ENCODE measurements around the gene TCF4.

The TCF4 gene

DNA sequence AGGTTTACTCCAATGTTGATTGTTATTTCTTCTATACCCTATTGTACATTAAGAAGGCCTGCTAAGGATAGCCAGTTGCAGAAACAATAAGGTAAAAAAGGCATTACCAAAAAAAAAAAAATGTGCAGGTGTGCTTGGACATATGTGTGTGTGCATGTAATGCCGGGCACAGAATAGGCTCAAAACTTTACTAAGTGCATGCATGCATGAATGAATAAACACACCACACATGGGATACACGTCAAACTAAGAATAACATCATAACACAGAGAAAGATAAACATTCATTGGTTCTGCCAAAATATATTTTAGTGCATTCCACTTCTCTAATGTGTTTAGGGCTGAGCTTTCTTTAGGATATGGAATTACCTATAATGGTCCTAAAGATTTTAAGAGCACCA is 298.2 kb downstream of the TCF4 start:
- DNase-seq (ENCODE audit: low read depth) = no peak

DNA sequence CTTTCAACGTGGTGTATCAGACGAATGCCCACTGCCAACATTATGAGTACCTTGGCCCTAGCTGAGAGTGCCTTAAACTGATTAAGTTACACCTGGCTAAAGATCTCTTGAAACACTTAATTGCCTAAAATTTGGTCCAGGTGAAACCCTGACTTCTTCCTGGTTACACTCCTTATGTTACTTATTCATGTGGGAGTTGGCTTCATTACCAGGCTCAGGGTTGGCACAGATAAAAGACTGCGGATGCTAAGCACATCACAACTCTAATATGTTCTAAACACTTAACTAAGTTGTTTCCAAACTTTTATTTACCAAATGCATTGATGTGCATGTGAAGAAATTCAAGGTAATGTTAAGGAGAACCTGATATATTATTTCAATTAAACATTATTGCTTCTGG is 298.9 kb downstream of the TCF4 start:
- DNase-seq (ENCODE audit: low read depth) = no peak

DNA sequence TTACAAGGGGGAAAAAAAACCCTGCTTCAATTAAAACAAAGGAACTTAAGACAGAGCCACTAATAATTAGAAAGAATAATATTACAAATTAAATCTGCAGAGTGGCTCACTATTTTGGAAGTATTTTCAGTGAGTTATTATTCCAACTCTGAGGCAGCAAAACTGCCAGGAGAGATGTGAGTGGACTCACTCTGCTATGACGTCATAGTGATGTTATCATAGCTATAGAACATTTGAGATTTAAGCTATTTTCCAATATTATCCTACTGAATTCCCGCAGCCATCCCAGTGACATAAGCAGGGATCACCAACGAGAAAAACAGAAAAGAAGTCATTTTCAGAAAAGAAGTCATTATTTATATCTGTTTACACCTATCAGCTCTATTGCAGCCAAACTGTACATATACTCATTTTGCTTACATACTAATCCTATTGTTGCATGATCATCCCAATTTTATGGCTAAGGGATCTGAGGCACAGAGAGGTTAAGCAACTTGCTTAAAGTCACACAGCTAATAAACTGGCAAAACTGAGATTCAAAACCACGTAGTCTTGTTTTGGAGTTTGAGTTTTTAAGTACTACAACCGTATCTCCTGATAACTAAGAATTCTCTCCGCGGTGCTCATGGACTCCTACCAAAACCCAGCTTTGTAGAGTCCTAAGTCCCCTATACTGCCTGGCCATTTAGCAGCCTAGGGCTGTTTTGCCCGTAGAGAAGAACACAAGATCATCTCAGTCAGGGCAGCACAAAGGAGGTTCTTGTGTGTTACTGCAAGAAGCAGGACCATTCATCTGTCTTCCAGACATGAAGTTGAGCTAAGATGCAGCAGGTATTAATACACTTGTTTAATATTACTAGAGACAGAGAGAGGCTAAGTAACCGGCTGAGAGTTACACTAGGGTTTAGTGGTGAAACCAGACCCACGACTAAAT is 299.8 kb downstream of the TCF4 start:
- no peak for DNase-seq (ENCODE audit: low read depth)

GRCh38 chr18:55287149-55287806 is 300.7 kb downstream of the TCF4 start:
- no peak for DNase-seq (ENCODE audit: low read depth)

DNA sequence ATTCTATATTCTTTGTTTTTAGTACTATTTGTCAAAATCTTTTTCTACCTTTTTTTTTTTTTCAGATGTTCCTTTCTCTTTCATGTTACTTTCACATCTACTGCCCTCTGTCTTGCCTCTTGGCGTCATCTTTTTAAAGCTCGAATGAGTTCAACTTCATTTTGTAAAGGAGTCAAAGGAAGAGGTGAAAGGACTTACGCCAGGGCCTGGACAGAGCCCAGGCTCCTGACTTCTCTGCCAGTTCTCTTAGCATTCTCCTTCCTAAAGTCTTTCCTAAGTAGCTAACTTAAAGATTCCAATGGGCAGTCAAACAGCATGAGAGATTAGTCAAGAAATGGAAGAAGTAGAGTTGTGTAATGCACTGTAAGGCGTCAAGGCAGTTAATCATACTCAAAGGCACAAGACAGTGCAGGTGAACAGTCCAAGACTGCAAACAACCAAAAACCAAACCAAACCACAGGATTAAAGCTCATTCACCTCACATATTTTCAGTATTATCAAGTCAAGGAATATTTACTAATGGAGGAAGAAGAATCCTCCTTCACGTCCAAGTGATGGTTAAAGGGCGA is 301.7 kb downstream of the TCF4 start:
- no peak for DNase-seq (ENCODE audit: low read depth)

GRCh38 chr18:55284614-55285013 is 303.4 kb downstream of the TCF4 start:
- no peak for DNase-seq (ENCODE audit: low read depth)

DNA sequence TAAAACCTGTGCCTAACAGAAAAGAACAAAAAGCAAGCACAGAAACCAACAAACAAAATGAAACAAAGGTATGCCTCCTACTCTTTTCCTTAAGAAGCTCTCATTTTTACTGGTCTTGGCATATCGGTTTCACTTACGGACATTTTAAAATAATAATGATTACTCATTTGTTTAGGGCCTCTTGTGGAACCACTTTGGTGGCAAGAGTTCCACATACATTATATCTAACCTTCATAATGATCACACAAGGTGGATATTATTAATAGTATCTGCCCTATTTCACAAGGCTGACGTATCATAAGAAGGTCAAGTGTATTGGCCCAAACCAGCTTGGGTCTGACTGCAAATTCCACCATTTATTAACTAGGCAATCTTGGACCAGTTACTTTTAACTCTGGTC is 304.7 kb downstream of the TCF4 start:
- DNase-seq (ENCODE audit: low read depth) = no peak

- DNase-seq (ENCODE audit: low read depth) = no peak
Measured at GRCh38 chr18:55280503-55280902, 307.5 kb downstream of the TCF4 start.

DNA sequence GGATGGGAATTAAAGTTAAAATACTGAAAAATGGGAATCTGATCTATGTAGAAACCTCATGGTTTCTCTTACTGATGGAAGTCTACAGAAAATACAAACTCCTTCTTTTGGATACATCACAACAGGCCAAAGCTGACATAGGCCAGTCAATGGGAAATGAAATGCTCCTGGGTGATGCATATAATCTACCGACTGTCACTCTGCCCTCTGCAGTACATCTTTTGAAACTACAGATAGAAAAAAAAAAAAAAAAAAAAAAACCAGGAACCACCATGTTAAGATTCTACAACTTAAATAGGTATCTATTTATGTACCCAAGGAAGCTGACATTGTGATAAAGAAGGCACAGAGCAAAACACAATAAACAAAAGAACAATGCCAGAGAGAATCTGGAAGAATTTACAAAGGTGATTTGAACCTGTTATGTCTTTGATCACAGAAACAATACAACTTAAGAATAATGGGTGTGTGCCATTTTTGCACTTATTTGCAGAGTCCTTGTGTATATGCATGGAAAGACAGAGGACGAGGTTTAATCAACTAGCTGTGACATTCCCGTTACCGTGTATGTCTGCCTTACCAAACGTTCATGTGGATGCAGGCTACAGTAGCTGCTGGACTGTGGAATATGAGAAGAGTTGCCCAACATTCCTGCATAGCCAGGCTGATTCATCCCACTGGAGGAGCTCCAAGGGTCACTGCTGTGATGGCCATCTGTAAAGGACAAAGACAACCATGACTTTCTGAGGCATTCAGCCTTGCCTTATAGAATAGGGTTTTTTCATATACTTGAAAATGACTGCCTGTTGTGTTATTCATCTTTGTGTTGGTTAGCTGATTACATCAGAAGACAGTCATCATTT is 312.7 kb downstream of the TCF4 start:
- DNase-seq (ENCODE audit: low read depth) = peak; percentile 92

GRCh38 chr18:55272510-55273243 is 315.3 kb downstream of the TCF4 start:
- DNase-seq (ENCODE audit: low read depth) = peak; percentile 79

DNA sequence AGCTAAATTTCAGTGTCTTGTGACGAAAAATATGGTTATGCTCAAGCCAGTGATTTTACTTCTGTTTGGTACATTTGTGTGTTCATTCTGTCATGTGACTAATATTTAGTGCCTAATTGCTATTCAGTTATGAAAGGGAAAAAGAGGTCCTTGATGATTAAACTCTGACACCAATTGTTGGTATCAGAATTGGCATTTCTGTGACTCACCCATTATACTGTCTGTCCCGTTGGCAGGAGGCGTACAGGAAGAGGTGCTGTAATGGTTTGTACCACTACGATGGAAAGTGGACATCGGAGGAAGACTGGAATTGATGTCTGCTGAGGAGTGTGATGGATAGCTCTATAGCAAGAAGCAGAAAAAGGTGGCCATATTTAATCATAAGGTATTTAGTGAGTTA is 318.4 kb downstream of the TCF4 start:
- DNase-seq (ENCODE audit: low read depth) = no peak

DNA sequence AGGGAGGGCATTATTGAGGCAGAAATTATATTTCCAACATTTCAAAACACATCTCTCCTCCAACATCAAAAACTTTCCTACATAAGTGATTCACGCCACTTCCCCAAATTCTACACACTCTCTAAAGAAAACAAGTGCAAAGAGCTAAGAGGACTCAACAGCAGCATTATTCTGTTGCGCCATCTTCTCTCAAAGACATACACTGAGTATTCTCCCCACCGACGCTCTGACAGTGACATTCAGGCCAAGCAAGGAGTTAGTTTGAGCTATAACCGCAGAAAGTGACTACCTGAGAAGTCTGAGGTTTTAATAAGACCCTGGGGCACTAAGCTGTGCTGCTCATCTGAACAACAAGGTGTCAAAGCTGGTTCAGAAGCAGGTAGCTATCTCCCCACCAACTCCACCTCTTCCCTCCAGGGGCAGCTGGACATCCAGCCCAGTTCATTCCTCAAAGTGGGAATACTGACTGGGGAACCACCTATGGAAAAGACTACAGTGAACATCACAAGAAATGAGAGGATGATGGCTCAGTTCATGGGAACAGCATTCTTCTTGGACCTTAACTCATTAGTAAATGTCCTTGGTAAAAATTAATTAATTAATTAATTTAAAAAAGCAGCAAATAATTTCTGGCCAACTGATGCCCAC is 319.2 kb downstream of the TCF4 start:
- DNase-seq (ENCODE audit: low read depth) = no peak

DNA sequence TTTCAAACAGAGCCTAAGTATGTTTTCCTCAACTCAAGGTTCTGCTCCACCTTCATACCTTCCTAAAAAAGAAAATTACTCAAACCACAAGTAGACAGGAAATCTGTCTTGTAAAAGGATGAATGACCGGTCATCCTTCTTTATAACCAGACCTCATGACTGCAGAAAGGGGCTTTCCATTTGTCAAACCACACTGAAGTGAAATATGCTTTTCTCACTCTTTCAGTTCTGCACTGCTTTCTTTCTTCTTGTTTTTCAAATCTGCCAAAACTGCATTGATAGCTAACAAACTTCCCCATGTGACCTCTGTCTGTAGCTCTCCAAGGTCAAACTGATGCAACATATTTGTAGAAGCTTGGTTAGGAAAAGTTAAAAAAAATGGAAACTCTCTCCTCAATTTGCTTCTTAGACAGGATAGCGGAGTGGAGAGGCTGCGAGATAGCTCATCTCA is 319.8 kb downstream of the TCF4 start:
- DNase-seq (ENCODE audit: low read depth) = no peak

- DNase-seq (ENCODE audit: low read depth) = peak; percentile 91
Measured at GRCh38 chr18:55266981-55267380, 321.0 kb downstream of the TCF4 start.

- DNase-seq (ENCODE audit: low read depth) = peak; percentile 11
Measured at GRCh38 chr18:55265984-55266383, 322.0 kb downstream of the TCF4 start.

- DNase-seq (ENCODE audit: low read depth) = no peak
Measured at GRCh38 chr18:55265130-55265675, 322.8 kb downstream of the TCF4 start.

DNA sequence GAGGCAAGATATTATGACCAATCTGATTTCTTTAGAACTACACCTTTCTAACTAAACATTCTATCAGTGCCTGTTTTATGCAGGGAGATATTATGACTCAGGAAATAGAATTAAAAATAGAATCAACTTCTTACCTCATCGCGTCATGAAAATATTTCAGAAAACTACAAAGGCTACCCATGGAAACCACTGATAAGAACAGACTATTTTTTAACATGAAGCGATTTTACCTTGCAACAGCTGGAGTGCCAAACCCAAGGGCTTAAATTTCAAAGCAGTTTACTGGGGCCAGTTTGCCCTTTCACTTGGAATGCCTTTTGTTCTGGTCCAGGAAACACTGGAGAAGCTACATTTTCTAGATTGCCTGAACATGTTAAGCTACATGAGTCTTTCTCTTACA is 323.9 kb downstream of the TCF4 start:
- DNase-seq (ENCODE audit: low read depth) = no peak

- no peak for DNase-seq (ENCODE audit: low read depth)
Measured at GRCh38 chr18:55262021-55262560, 325.9 kb downstream of the TCF4 start.

DNA sequence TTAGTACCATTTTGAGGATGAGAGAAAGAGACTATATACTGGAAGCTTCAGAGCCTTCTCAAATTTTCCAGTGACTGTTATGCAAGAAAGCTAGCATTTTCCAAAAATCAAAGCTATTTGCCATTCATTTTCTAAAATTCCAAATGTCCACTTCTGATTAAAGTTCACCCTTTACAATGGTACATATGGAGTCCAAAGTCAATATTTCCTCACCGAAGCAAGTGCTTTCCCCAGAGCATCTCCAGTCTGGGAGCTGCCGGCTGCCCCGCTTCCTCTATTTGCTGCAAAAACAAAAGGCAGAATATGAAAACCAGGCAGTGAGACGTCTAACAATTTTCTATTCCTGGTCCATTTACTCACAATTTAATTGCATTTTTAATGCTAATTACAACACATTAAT is 326.7 kb downstream of the TCF4 start:
- no peak for DNase-seq (ENCODE audit: low read depth)

- no peak for DNase-seq (ENCODE audit: low read depth)
Measured at GRCh38 chr18:55258088-55258487, 329.9 kb downstream of the TCF4 start.

All from fibroblast of gingiva (primary cell).